B cell (primary cell): ENCODE results near the gene SLC17A1. TPM values are rescaled to one million over a fixed set of nuclear protein-coding genes. Genes with fewer than 3 reads are reported as not detected.

Experiments used
- ATAC-seq: fragments of 200-7000 bp; cut with Tn5 transposase; one replicate; pipeline ENCODE4 v1.10.0; 2021; ENCODE audit warnings: low read depth, mild to moderate bottlenecking, moderate number of reproducible peaks, moderate library complexity
- CTCF ChIA-PET: fragments of 350-600 bp; sonication (Branson Sonifier 250); formaldehyde crosslinking; loops from one replicate; lab custom pipeline; 2021; ENCODE audit warnings: antibody characterized with exemption, inconsistent platforms; lab: Charles Lee
- POLR2A ChIA-PET: fragments of 350-600 bp; sonication (Branson Sonifier 250); formaldehyde crosslinking; loops from one replicate; lab custom pipeline; 2021; ENCODE audit warnings: antibody characterized with exemption; lab: Charles Lee
- DNase-seq: peaks from one replicate; pipeline ENCODE4 v3.0.0; 2013
- H2AFZ ChIP-seq: 2 replicates; pipeline ENCODE4 v1.6.1; 2012; ENCODE audit warnings: mild to moderate bottlenecking, low read depth, low read length; ENCODE audit not compliant: insufficient read depth, poor library complexity, severe bottlenecking
- H3K27ac ChIP-seq, 2 donors: 1 replicate in 1 of 2; 2 replicates in 1 of 2; pipeline ENCODE4 v1.5.1; 2012 to 2013; ENCODE audit warnings: low read length in 2 of 2, mild to moderate bottlenecking in 2 of 2, moderate library complexity in 1 of 2
- H3K27me3 ChIP-seq, 4 experiments: fragments of 200-600 bp in 1 of 4; sonication (generic) in 1 of 4; replicated peaks in 1 of 4; 1 replicate in 2 of 4; 2 replicates in 2 of 4; pipeline versions ENCODE4 v1.6.1 to v1.7.0; 2013 to 2016; ENCODE audit warnings: low read length in 3 of 4, mild to moderate bottlenecking in 2 of 4, mixed read lengths in 1 of 4, moderate library complexity in 1 of 4; ENCODE audit not compliant: insufficient read depth in 4 of 4, control insufficient read depth in 3 of 4; ENCODE audit errors: control extremely low read depth in 1 of 4
- H3K36me3 ChIP-seq, 2 experiments: replicated peaks in 1 of 2; 1 replicate in 1 of 2; 2 replicates in 1 of 2; pipeline versions ENCODE4 v1.6.1 to v1.7.1; 2013; ENCODE audit warnings: low read length in 1 of 2; ENCODE audit not compliant: insufficient read depth in 2 of 2, control insufficient read depth in 1 of 2; ENCODE audit errors: control extremely low read depth in 1 of 2, extremely low read depth in 1 of 2
- H3K4me1 ChIP-seq, 2 donors: fragments of 200-600 bp in 1 of 2; sonication (generic) in 1 of 2; 1 replicate in 1 of 2; 2 replicates in 1 of 2; pipeline versions ENCODE4 v1.5.1 to v1.6.1; 2013 to 2017; ENCODE audit warnings: low read length in 2 of 2; ENCODE audit not compliant: control insufficient read depth in 2 of 2, insufficient read depth in 2 of 2
- H3K4me2 ChIP-seq: replicated peaks from 2 replicates; pipeline ENCODE3; 2012; ENCODE audit warnings: mild to moderate bottlenecking, low read depth, low read length; ENCODE audit not compliant: poor library complexity, severe bottlenecking
- H3K4me3 ChIP-seq, 5 experiments: fragments of 200-600 bp in 1 of 5; sonication (generic) in 1 of 5; 1 replicate in 3 of 5; 2 replicates in 2 of 5; pipeline versions ENCODE4 v1.5.1 to v1.7.0; 2011 to 2016; ENCODE audit warnings: low read length in 4 of 5, mild to moderate bottlenecking in 4 of 5, low read depth in 2 of 5, control low read depth in 1 of 5, moderate library complexity in 1 of 5; ENCODE audit not compliant: insufficient read depth in 1 of 5; ENCODE audit errors: control extremely low read depth in 1 of 5, extremely low read depth in 1 of 5
- H3K79me2 ChIP-seq: fragments of 200-600 bp; sonication (generic); one replicate; pipeline ENCODE4 v1.6.0; 2016; ENCODE audit warnings: low read length; ENCODE audit not compliant: control insufficient read depth, insufficient read depth
- H3K9ac ChIP-seq: fragments of 200-600 bp; sonication (generic); 2 replicates; pipeline ENCODE4 v1.6.1; 2017; ENCODE audit warnings: mild to moderate bottlenecking, low read length, moderate library complexity
- H3K9me3 ChIP-seq, 3 donors: one replicate each; pipeline versions ENCODE4 v1.6.1 to v1.7.1; 2013; ENCODE audit warnings: low read length in 2 of 3; ENCODE audit not compliant: control insufficient read depth in 2 of 3, insufficient read depth in 1 of 3; ENCODE audit errors: control extremely low read depth in 1 of 3
- H4K20me1 ChIP-seq: 2 replicates; pipeline ENCODE4 v1.6.0; 2012; ENCODE audit warnings: mild to moderate bottlenecking, low read length; ENCODE audit not compliant: insufficient read depth, control insufficient read depth, poor library complexity, severe bottlenecking
- H3K27ac Mint-ChIP-seq: one replicate; pipeline ENCODE4 v1.8.0; 2021; ENCODE audit warnings: mixed read lengths
- H3K27me3 Mint-ChIP-seq: one replicate; pipeline ENCODE4 v1.8.0; 2021; ENCODE audit warnings: mixed read lengths
- H3K4me1 Mint-ChIP-seq: one replicate; pipeline ENCODE4 v1.8.0; 2021; ENCODE audit warnings: mixed read lengths
- H3K4me3 Mint-ChIP-seq: one replicate; pipeline ENCODE4 v1.8.0; 2021; ENCODE audit warnings: mixed read lengths
- H3K9me3 Mint-ChIP-seq: one replicate; pipeline ENCODE4 v1.8.0; 2022; ENCODE audit warnings: mixed read lengths; ENCODE audit not compliant: insufficient read depth
- CTCF ChIP-seq: fragments of 200-600 bp; IDR thresholded peaks from one replicate; pipeline ENCODE4 v1.8.0; 2022; ENCODE audit warnings: antibody characterized with exemption, mild to moderate bottlenecking
- EZH2 ChIP-seq: IDR thresholded peaks from 2 replicates; pipeline ENCODE4 v1.6.1; 2012; ENCODE audit warnings: borderline replicate concordance, low read depth, mild to moderate bottlenecking, moderate library complexity, low read length; ENCODE audit not compliant: insufficient read depth, poor library complexity, severe bottlenecking
- WGBS: methylation state at CpG from one replicate; pipeline ENCODE4 v1.1.5; 2013; ENCODE audit warnings: missing lambda C conversion rate; ENCODE audit not compliant: insufficient coverage; 5-methylcytosine and 5-hydroxymethylcytosine counted together
- intact Hi-C: fragments of 100-400 bp; cut with micrococcal nuclease; formaldehyde crosslinking; loops from one replicate; pipeline ENCODE4 v1.10.0; 2022
- polyA plus RNA-seq: library from polyadenylated mRNA; depleted of rRNA; stranded (reverse); fragments of >200 nt; gene quantifications from 2 replicates; pipeline ENCODE4 v1.2.3, GENCODE V29; 2012
- total RNA-seq, 2 donors: library from RNA; stranded (reverse); fragments of 120-200 nt in 1 of 2; gene quantifications; 1 replicate in 1 of 2; 2 replicates in 1 of 2; pipeline versions ENCODE4 v1.2.3 to v1.2.4, GENCODE V29; 2013 to 2022

Gene SLC17A1
- total and polyA plus RNA-seq, 2 donors (not counting 1 experiment from before 2014, with no cell fraction given): not detected

- Histone ChIP-seq H2AFZ (no peak overlapping the region), H3K9me3 (peaks cover 0 to 5% (median 0%) of the 10 kb centered on the region in 3 donors), H3K4me3 (no peak overlapping the region), H3K36me3 (no peaks in the 10 kb centered on the region), H3K79me2 (no peaks in the 10 kb centered on the region), H3K27ac (no peak overlapping the region), H3K4me2 (no peak overlapping the region), H3K9ac (no peak overlapping the region), H3K27me3 (peaks cover 0 to 3% (median 0%) of the 10 kb centered on the region in 4 experiments), H3K4me1 (no peaks in the 10 kb centered on the region), H4K20me1 (no peaks in the 10 kb centered on the region)
- CTCF ChIA-PET: no interaction called here
- intact Hi-C loops: no loop called here
- DNase-seq (no peak), ATAC-seq (no peak)
- POLR2A ChIA-PET: no interaction called here
- H3K27ac Mint-ChIP-seq: no peak overlapping the region
- H3K27me3 Mint-ChIP-seq: peaks cover 25% of the 10 kb centered on the region
- H3K4me3 Mint-ChIP-seq: no peak overlapping the region
- peaks cover 3% of the 10 kb centered on the region for H3K9me3 Mint-ChIP-seq
- 79% methylated on average over 2 of the region's 3 CpGs for WGBS
- no peak for TF ChIP-seq CTCF
- TF ChIP-seq EZH2: no peak
- H3K4me1 Mint-ChIP-seq: no peaks in the 10 kb centered on the region
Observed at GRCh38 chr6:25815194-25815593, 16.7 kb downstream of the SLC17A1 start.

- no peaks in the 10 kb centered on the region for H3K9me3 Mint-ChIP-seq
- ATAC-seq: no peak
- no peaks in the 10 kb centered on the region for H3K4me1 Mint-ChIP-seq
Observed at GRCh38 chr6:25804804-25805203, 27.0 kb downstream of the SLC17A1 start.

More at GRCh38 chr6:25804804-25805203, 27.0 kb downstream of the SLC17A1 start:
- no peak overlapping the region for H3K4me3 Mint-ChIP-seq
- DNase-seq: no peak
- peaks cover 56% of the 10 kb centered on the region for H3K27me3 Mint-ChIP-seq
- no peak overlapping the region for H3K4me3 ChIP-seq
- no peaks in the 10 kb centered on the region for H3K36me3 ChIP-seq
- H2AFZ ChIP-seq: no peak overlapping the region
- no peak overlapping the region for H3K9ac ChIP-seq
- H3K4me1 ChIP-seq: no peaks in the 10 kb centered on the region
- CTCF ChIA-PET: interaction anchor here (1.3 kb wide), 1 partner anchor 18 kb away, joined by 4 read pairs; no protein-coding TSS in a partner anchor
- intact Hi-C loops: no loop called here
- H4K20me1 ChIP-seq: no peaks in the 10 kb centered on the region
- no peak overlapping the region for H3K4me2 ChIP-seq
- peaks cover 0 to 5% (median 4%) of the 10 kb centered on the region in 3 donors for H3K9me3 ChIP-seq
- H3K27me3 ChIP-seq: peaks cover 0 to 3% (median 2%) of the 10 kb centered on the region in 4 experiments
- no CpG with 5 or more reads among the region's 2 CpGs for WGBS
- H3K79me2 ChIP-seq: no peaks in the 10 kb centered on the region
- no peak overlapping the region for H3K27ac Mint-ChIP-seq
- POLR2A ChIA-PET: no interaction called here
- no peak for TF ChIP-seq CTCF
- TF ChIP-seq EZH2: no peak
- no peak overlapping the region for H3K27ac ChIP-seq
